Uterus (tissue), 2 donors: ENCODE results near the gene GPBP1L1.

Source experiments
- CTCF ChIP-seq, 4 experiments: fragments of 200-600 bp in 2 of 4; fragments of 450-650 bp in 2 of 4; sonication (generic) in 2 of 4; IDR thresholded peaks; one replicate each; pipeline ENCODE4 v1.5.1; 2016 to 2019; ENCODE audit warnings: antibody characterized with exemption in 4 of 4, mild to moderate bottlenecking in 2 of 4, moderate library complexity in 1 of 4
- POLR2A ChIP-seq, 2 donors: fragments of 450-650 bp; IDR thresholded peaks; one replicate each; pipeline ENCODE4 v1.6.1; 2016; ENCODE audit warnings: antibody characterized with exemption in 2 of 2, mild to moderate bottlenecking in 1 of 2, moderate library complexity in 1 of 2

GRCh38 chr1:45730075-45730779, 43.9 kb upstream of the GPBP1L1 start:
- TF ChIP-seq POLR2A (IDR thresholded peaks at IDR 0.05) (no peak), CTCF (IDR thresholded peaks at IDR 0.05) (no peak)
